Common myeloid progenitor, CD34-positive (primary cell): ENCODE data around the gene MRGPRF.

Experiments
- CTCF ChIA-PET: fragments of 350-600 bp; sonication (Branson Sonifier 250); formaldehyde crosslinking; loops from one replicate; lab custom pipeline; 2021; ENCODE audit warnings: antibody characterized with exemption; lab: Charles Lee
- POLR2A ChIA-PET: fragments of 350-600 bp; sonication (Branson Sonifier 250); formaldehyde crosslinking; loops from one replicate; lab custom pipeline; 2021; ENCODE audit warnings: antibody characterized with exemption; lab: Charles Lee
- DNase-seq, 3 donors: peaks; one replicate each; pipeline versions ENCODE4 v3.0.0 to v3.0.0-alpha.2; 2013
- H3K27ac ChIP-seq, 2 experiments: 1 replicate in 1 of 2; 2 replicates in 1 of 2; pipeline ENCODE4 v1.7.0; 2013; ENCODE audit warnings: inconsistent platforms in 2 of 2, low read length in 2 of 2, mild to moderate bottlenecking in 2 of 2, low read depth in 1 of 2, moderate library complexity in 1 of 2; ENCODE audit not compliant: severe bottlenecking in 2 of 2, insufficient read depth in 1 of 2, poor library complexity in 1 of 2
- H3K27me3 ChIP-seq, 5 experiments: replicated peaks in 2 of 5; 1 replicate in 3 of 5; 2 replicates in 2 of 5; pipeline versions ENCODE4 v1.6.1 to v1.7.0; 2013; ENCODE audit warnings: low read length in 4 of 5, mild to moderate bottlenecking in 2 of 5, moderate library complexity in 2 of 5, inconsistent platforms in 1 of 5; ENCODE audit not compliant: insufficient read depth in 5 of 5, control insufficient read depth in 4 of 5
- H3K36me3 ChIP-seq, 4 experiments: 1 replicate in 2 of 4; 2 replicates in 2 of 4; pipeline versions ENCODE4 v1.6.1 to v1.7.0; 2013; ENCODE audit warnings: low read length in 3 of 4, control low read depth in 1 of 4, mild to moderate bottlenecking in 1 of 4; ENCODE audit not compliant: control insufficient read depth in 4 of 4, insufficient read depth in 4 of 4
- H3K4me1 ChIP-seq, 4 experiments: 1 replicate in 3 of 4; 2 replicates in 1 of 4; pipeline versions ENCODE4 v1.6.1 to v1.7.1; 2013; ENCODE audit warnings: low read length in 3 of 4, mild to moderate bottlenecking in 3 of 4, control low read depth in 1 of 4, inconsistent platforms in 1 of 4, moderate library complexity in 1 of 4; ENCODE audit not compliant: control insufficient read depth in 4 of 4, insufficient read depth in 4 of 4; ENCODE audit errors: control extremely low read depth in 1 of 4
- H3K4me3 ChIP-seq, 7 experiments: 1 replicate in 4 of 7; 2 replicates in 3 of 7; pipeline versions ENCODE4 v1.5.1 to v1.7.0; 2013; ENCODE audit warnings: mild to moderate bottlenecking in 7 of 7, low read length in 6 of 7, moderate library complexity in 6 of 7, inconsistent platforms in 2 of 7, low read depth in 2 of 7, control low read depth in 1 of 7; ENCODE audit not compliant: insufficient read depth in 4 of 7, control insufficient read depth in 1 of 7; ENCODE audit errors: extremely low read depth in 1 of 7
- H3K9me3 ChIP-seq, 5 experiments: 1 replicate in 4 of 5; 2 replicates in 1 of 5; pipeline versions ENCODE4 v1.6.1 to v1.7.1; 2013; ENCODE audit warnings: low read length in 4 of 5, mild to moderate bottlenecking in 2 of 5, inconsistent platforms in 1 of 5, low read depth in 1 of 5, moderate library complexity in 1 of 5; ENCODE audit not compliant: control insufficient read depth in 4 of 5, insufficient read depth in 2 of 5; ENCODE audit errors: control extremely low read depth in 1 of 5
- WGBS: methylation state at CpG from one replicate; pipeline ENCODE4 v1.1.5; 2013; ENCODE audit not compliant: insufficient coverage; 5-methylcytosine and 5-hydroxymethylcytosine counted together

Gene MRGPRF

GRCh38 chr11:68955607-68955958 lies 57.5 kb downstream of the MRGPRF start:
- H3K9me3 ChIP-seq, result no peaks in the 10 kb centered on the region
- no peak overlapping the region for H3K27ac ChIP-seq
- 10% methylated on average over 2 of the region's 5 CpGs for WGBS
- ChIA-PET POLR2A (no interaction called here), CTCF (interaction anchor here (0.7 to 2.2 kb wide), 9 partner anchors 8 to 136 kb away, joined by 3 to 5 read pairs (median 4); no protein-coding TSS in a partner anchor)
- no peak for DNase-seq
- no peaks in the 10 kb centered on the region for H3K36me3 ChIP-seq
- peaks cover 0 to 1% (median 0%) of the 10 kb centered on the region in 5 experiments for H3K27me3 ChIP-seq
- peaks cover 0 to 17% (median 10%) of the 10 kb centered on the region in 4 experiments for H3K4me1 ChIP-seq
- peak overlapping the region in 4 of 7 experiments; percentile 26 to 65 (median 54) for H3K4me3 ChIP-seq

GRCh38 chr11:68954836-68955606 lies 58.0 kb downstream of the MRGPRF start:
- H3K9me3 ChIP-seq, result no peaks in the 10 kb centered on the region
- H3K36me3 ChIP-seq, result no peaks in the 10 kb centered on the region
- CTCF ChIA-PET, result interaction anchor here (1.0 to 2.2 kb wide), 8 partner anchors 8 to 690 kb away, joined by 3 to 5 read pairs (median 4); no protein-coding TSS in a partner anchor
- peaks cover 0 to 1% (median 0%) of the 10 kb centered on the region in 5 experiments for H3K27me3 ChIP-seq
- peak overlapping the region in 4 of 7 experiments; percentile 26 to 65 (median 54) for H3K4me3 ChIP-seq
- H3K27ac ChIP-seq, result no peak overlapping the region
- WGBS, result 33% methylated on average over 24 of the region's 30 CpGs
- peak; percentile 67 to 87 (median 84) for DNase-seq
- POLR2A ChIA-PET, result no interaction called here
- H3K4me1 ChIP-seq, result peaks cover 0 to 17% (median 10%) of the 10 kb centered on the region in 4 experiments
